ENCODE measurements around the gene RASSF3.

Gene RASSF3

DNA sequence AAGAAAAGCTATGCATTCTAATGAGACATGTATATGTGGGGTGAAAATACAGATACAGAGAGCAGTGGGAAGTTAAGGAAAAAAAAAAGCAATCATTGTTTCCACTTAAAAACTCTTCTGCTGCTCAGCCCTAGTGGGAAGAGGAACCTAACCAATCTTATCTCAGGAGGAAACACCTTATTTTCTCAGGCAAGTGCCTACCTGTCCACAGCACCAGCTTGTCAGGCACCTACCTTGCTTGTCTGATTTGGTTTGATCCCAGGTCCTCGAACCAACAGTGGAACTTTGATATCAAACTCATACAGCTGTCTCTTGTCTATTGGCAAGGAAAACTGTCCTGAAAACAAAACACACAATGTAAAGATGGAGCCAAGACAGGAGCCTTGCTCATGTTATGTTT is 126.5 kb downstream of the RASSF3 start:
- no peak for DNase-seq

DNA sequence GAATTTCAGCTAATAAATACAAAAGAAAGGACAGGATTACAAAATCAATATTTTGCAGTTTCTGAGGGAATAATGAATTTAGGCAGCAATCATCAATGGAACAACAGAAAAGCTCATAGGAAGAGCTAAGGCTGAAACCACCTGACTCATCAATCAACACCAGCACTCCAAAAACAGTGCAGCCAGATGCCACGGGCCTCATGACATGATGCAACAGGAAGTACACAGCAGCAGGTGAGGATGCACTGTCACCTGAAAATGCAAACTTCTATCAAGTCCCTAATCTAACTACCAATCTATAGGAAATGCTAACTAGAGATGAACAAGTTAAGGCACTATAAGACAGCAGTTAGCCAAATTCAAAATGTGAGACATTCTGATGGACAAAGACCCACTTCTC is 127.2 kb downstream of the RASSF3 start:
- DNase-seq = no peak

DNA sequence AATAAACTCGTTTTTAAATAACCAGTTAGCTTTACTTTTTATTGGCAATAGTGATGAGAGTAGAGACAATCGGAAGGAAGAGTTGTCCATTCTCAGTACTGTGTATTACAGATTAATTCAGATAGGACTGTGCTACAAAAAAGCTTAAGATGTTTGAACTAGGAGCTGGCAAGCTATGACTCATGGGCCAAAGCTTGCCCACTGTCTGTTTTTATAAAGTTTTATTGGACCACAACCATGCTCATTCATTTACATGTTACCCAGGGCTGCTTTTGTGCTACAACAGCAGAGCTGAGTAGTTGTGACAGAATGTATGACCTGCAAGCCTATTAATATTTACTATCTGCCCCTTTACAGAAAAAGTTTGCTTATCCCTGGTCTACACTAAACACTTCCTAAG is 129.5 kb downstream of the RASSF3 start:
- DNase-seq = no peak

DNA sequence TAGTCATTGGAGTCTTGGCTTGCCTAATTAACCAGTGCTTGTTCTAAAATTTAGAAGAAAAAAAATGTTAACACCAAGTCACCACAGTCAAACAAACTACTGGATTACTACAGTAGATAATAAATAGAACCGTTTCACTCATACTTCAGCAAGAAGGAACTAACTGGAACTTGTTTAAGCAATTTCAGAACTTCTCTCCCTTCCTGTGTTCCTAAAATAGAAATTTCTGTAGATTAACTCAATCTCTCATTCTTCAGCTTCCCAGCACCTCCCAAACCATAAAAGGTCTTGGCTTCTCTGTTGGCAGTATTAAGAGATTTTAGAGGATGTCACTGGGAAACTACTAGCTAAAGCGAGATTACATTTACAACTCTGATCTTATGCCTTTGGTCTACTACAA is 130.4 kb downstream of the RASSF3 start:
- no peak for DNase-seq

DNA sequence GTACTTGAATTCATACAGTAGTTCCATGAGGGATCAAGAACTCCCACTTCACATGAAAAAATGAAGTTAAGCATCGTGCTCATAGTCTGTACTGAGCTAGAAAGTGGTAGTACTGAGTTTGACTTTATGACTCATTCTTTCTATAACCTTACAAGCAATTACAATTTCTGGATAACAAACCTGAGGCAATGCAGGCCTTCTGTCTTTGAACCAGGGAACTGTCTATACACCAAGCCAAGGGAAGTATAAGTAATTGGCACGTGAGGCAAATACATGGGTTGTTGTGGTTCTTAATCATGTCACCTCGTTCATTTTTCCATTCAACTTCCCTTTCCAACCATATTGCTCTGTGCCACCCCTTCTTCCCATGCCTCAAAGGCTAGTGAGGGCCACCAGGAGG is 132.1 kb downstream of the RASSF3 start:
- DNase-seq = no peak

DNA sequence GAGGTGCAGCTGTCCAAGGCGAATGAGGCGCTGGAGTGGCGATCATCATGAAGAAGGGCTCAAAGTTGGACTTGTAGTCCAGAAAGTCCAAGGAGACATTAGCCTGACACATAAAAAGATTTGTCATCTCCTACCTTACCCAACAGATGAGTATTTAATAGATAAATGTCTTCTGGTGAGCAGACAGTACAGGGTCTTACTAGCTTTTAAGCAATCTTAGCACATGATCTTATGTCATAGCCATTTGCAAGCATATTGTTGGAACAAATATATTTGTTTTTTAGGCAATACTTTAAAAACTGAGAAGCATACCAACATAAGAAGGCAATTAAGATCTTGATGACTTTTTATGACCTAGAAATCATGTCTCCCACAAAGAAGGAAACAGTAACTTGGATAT is 132.9 kb downstream of the RASSF3 start:
- no peak for DNase-seq

DNA sequence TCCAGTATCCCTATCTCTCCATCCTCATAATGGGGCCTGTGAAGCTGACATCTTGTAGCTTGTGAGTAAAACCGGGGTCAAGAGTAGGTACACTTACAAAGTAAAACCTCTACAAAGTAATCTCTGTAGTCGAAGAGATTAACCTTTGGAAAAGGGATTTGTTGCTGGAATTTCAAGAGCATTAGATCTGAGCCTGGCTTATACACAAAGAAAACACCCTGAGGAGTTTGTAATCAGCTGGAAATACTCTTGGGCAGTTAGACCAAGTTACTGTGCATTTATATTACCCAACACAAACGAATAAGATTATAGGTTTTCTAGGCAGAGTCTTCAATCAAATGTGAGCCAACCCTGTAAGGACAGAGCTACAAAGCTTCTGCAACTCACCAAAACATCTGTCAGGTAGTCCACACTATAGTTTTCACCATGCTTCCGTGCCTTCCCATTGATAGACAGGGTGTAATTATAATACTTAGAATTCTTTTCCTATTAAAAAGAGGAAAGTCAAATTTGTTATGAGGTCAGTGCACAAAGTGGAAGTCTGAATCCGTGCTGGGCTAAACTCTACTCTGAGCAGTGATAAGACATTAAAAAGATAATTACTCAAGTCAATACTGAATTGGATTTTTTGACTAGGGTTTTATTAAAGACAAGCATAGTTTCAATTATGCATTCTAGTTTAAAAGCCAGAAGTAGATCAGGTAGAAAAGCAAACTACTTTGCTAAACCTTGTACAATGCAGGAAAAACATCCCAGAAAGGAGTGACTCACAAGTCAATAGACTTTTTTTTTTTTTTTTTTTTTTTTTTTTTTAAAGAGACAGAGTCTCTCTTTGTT is 134.3 kb downstream of the RASSF3 start:
- no peak for DNase-seq

DNA sequence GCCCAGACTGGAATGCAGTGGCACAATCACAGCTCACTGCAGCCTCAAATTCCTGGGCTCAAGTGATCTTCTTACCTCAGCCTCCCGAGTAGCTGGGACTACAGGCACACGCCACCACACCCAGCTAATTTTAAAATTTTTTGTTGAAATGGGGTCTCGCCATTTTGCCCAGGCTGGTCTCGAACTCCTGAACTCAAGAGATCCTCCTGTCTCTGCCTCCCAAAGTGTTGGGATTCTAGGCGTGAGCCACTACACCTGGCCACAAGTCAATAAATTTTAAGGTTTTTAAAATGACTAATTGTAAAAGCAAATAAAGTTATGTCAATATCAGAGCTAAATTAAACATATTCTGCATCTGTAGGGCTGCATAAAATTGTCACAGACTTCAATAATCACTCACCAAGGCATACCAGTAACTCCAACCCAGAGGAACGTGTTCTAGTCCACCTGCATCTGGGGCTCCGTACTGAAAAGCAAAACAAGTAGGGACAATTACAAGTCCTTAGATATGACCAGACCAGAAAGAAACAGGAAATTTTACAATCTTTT is 135.0 kb downstream of the RASSF3 start:
- DNase-seq = no peak

DNA sequence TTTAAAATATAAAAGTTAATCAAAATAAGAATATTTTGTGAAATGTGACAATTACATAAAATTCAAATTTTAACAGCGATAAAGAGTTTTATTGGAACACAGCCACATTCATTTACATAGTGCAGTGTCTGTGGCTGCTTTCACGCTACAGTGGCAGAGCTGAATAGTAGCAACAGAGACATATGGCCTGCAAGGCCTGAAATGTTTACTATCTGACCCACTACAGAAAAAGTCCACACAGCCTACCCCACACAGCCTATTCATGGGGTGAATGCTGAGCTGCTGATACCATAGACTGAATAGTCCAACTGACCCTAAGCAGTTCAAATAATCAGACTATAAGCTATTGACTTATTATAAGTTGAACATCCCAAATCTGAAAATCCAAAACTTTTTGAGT is 135.7 kb downstream of the RASSF3 start:
- DNase-seq = no peak

DNA sequence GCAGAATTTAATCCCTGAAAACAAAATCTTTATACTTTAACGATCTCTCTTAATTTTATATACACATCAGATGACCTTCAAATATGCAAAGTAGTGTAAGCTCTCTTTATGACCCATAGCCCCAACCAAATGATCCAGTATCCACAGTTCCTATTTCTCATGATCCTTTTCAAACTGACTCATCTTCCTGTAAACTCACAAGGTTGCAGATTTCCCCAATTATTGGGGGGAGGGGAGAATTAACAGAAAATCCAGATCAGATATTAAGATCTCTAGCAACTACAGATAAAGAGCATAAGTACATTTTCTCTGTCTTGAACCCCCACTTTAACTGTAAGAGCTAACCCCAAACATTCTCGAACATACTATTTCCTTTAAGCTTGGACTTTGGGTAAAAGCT is 136.4 kb downstream of the RASSF3 start:
- DNase-seq = no peak

Measured in GDM1 (cell line).